ENCODE data around the gene SLFN12L.

DNA sequence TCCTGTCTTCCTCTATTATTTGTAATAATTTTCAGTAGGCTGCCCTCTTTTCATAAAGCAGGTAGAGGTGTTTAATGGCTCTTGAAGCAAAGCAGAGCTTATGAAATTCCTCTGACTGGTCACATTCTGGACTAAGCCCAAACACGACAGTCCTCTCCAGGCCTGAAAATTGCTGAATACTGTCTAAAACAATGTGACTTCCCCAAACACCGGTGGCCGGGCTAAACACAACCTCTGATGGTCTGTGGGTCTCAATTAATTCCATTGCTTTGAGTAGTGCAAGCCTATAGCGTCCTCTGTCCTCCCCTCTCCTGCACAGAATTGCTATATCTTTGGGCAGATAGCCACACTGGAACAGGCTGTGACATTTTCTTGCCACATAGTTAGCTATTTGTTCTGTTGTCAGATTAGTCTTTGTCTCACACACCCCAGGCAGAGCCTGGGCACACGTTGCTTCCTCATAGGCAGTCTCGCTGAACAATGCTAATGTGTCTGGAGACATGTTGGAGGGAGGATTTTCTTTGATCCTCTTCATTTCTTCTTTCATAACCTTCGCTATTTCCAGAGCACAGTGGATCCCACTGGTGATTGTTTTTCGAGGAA is 10.8 kb upstream of the SLFN12L start:
- no peak for TF ChIP-seq ETV6 (CRISPR knock-in tag; IDR thresholded peaks at IDR 0.05)
- TF ChIP-seq JUN (CRISPR knock-in tag; IDR thresholded peaks at IDR 0.05): no peak
- TF ChIP-seq, protein P1, sequence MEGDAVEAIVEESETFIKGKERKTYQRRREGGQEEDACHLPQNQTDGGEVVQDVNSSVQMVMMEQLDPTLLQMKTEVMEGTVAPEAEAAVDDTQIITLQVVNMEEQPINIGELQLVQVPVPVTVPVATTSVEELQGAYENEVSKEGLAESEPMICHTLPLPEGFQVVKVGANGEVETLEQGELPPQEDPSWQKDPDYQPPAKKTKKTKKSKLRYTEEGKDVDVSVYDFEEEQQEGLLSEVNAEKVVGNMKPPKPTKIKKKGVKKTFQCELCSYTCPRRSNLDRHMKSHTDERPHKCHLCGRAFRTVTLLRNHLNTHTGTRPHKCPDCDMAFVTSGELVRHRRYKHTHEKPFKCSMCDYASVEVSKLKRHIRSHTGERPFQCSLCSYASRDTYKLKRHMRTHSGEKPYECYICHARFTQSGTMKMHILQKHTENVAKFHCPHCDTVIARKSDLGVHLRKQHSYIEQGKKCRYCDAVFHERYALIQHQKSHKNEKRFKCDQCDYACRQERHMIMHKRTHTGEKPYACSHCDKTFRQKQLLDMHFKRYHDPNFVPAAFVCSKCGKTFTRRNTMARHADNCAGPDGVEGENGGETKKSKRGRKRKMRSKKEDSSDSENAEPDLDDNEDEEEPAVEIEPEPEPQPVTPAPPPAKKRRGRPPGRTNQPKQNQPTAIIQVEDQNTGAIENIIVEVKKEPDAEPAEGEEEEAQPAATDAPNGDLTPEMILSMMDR (IDR thresholded peaks at IDR 0.05): no peak
- TF ChIP-seq, protein P2, sequence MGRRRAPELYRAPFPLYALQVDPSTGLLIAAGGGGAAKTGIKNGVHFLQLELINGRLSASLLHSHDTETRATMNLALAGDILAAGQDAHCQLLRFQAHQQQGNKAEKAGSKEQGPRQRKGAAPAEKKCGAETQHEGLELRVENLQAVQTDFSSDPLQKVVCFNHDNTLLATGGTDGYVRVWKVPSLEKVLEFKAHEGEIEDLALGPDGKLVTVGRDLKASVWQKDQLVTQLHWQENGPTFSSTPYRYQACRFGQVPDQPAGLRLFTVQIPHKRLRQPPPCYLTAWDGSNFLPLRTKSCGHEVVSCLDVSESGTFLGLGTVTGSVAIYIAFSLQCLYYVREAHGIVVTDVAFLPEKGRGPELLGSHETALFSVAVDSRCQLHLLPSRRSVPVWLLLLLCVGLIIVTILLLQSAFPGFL (CRISPR knock-in tag; IDR thresholded peaks at IDR 0.05; ENCODE audit: borderline replicate concordance): no peak
- TF ChIP-seq NR2C2 (CRISPR knock-in tag; IDR thresholded peaks at IDR 0.05): no peak
- no peak for TF ChIP-seq ATF1 (CRISPR knock-in tag; IDR thresholded peaks at IDR 0.05)
- no peak for TF ChIP-seq SMAD4 (CRISPR knock-in tag; IDR thresholded peaks at IDR 0.05)
- no peak for TF ChIP-seq TEAD4 (CRISPR knock-in tag; IDR thresholded peaks at IDR 0.05)
- no peak for TF ChIP-seq MYBL2 (CRISPR knock-in tag; IDR thresholded peaks at IDR 0.05)
- no peak for TF ChIP-seq IRF2 (CRISPR knock-in tag; IDR thresholded peaks at IDR 0.05; ENCODE audit: borderline replicate concordance, low read depth)
- TF ChIP-seq FOXJ3 (CRISPR knock-in tag; IDR thresholded peaks at IDR 0.05; ENCODE audit: borderline replicate concordance): no peak
- TF ChIP-seq ELF4 (CRISPR knock-in tag; IDR thresholded peaks at IDR 0.05; ENCODE audit: low read depth): no peak
- TF ChIP-seq KAT7 (CRISPR knock-in tag; IDR thresholded peaks at IDR 0.05; ENCODE audit: borderline replicate concordance): no peak

Measured in WTC11 (cell line).